GM12801 (cell line): ENCODE measurements around the gene FGF10.

Source experiments
- TF ChIP-seq, protein P1 (sequence below): IDR thresholded peaks from one replicate; pipeline ENCODE4 v1.5.1; 2011; ENCODE audit warnings: control low read depth; ENCODE audit not compliant: insufficient read length; ENCODE audit errors: extremely low read depth

Gene FGF10

GRCh38 chr5:44329716-44330115 lies 59.5 kb downstream of the FGF10 start:
- TF ChIP-seq, protein P1, sequence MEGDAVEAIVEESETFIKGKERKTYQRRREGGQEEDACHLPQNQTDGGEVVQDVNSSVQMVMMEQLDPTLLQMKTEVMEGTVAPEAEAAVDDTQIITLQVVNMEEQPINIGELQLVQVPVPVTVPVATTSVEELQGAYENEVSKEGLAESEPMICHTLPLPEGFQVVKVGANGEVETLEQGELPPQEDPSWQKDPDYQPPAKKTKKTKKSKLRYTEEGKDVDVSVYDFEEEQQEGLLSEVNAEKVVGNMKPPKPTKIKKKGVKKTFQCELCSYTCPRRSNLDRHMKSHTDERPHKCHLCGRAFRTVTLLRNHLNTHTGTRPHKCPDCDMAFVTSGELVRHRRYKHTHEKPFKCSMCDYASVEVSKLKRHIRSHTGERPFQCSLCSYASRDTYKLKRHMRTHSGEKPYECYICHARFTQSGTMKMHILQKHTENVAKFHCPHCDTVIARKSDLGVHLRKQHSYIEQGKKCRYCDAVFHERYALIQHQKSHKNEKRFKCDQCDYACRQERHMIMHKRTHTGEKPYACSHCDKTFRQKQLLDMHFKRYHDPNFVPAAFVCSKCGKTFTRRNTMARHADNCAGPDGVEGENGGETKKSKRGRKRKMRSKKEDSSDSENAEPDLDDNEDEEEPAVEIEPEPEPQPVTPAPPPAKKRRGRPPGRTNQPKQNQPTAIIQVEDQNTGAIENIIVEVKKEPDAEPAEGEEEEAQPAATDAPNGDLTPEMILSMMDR = no peak

- TF ChIP-seq, protein P1 = no peak
Observed at GRCh38 chr5:44321144-44321725, 68.0 kb downstream of the FGF10 start.

DNA sequence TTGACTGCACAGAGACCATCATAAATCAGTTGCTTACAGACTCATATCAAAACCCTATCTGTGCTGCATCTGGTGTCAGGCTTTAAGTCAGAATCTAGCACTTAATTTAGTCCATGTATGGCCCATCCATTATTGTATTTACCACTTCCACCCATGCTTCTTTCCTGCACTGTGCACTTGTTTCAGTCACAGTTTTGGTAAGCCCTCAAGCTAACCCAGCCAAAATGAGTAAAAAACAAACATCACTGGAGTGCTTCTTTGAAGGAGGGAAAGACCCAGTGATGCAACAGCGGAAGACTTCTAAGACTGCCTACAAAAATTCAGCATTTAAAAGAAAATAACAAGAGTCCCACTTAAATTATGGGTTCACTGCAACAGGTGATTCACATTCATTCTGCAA lies 69.0 kb downstream of the FGF10 start:
- TF ChIP-seq, protein P1 = no peak

- TF ChIP-seq, protein P1 = no peak
Observed at GRCh38 chr5:44318883-44319282, 70.3 kb downstream of the FGF10 start.

- TF ChIP-seq, protein P1 = no peak
Observed at GRCh38 chr5:44312374-44312773, 76.8 kb downstream of the FGF10 start.

DNA sequence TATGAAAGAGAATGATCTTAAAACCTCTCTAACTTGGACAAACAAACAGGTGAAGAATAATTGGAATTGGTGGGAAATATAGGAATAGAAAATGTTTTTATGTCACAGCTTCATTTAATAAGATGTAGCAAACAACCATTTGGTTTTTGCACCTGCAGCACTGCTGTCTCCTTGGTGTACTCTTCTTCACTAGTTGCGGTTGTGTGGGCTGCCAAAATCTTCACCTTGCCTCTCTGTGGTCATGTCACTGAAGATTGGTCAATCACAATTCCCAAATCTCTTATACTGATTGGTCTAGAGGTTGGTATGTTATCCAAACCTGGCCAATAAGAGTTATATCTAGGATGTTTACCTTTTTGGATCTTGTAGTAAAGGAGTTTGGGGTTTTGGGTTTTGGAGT lies 88.7 kb downstream of the FGF10 start:
- TF ChIP-seq, protein P1 = no peak

DNA sequence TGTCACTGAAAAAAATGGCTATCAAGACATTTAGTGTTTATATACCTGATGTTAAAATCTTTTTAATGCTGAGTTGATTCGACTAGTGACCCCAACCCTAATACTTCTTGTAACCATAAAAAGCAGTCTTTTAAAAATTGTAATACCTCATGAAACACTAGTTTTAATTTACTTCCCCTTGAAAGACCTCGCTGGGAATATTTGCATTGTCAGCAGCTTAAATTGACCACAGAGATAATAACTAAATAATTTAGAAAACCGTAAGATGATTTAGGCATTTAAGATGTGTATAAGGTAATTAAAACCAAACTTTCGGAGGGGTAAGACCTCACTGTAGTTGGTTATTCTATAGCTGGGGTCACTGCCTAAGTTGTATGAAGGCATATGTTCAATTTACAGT lies 89.8 kb downstream of the FGF10 start:
- TF ChIP-seq, protein P1 = no peak
